ENCODE measurements around the gene NCOA1. TPM values are rescaled to one million over a fixed set of nuclear protein-coding genes. Genes with fewer than 3 reads are reported as not detected.
A peak's percentile ranks its signal among the peaks of the same experiment; 100 is the strongest.

Gene NCOA1
- total RNA-seq, 1 experiment from 2014 or later: 27.5 TPM

GRCh38 chr2:24451805-24452501, 39.1 kb upstream of the NCOA1 start:
- Histone ChIP-seq H3K27ac (ENCODE audit: low read depth, low read length, poor library complexity, severe bottlenecking) (no peak overlapping the region), H3K36me3 (ENCODE audit: insufficient read depth, low read length, poor library complexity, severe bottlenecking) (no peaks in the 10 kb centered on the region), H3K4me3 (ENCODE audit: low read depth, low read length, poor library complexity, severe bottlenecking) (no peak overlapping the region), H3K4me1 (ENCODE audit: insufficient read depth, low read length, poor library complexity, severe bottlenecking) (peaks cover 22% of the 10 kb centered on the region), H3K27me3 (replicated peaks; ENCODE audit: insufficient read depth, low read depth, low read length, poor library complexity) (no peaks in the 10 kb centered on the region), H3K9me3 (ENCODE audit: low read depth, low read length, poor library complexity, severe bottlenecking) (peaks cover 9% of the 10 kb centered on the region)
- TF ChIP-seq EZH2 (IDR thresholded peaks at IDR 0.05; ENCODE audit: borderline replicate concordance, low read depth, low read length, poor library complexity, severe bottlenecking) (no peak), CTCF (conservative IDR thresholded peaks at IDR 0.05; ENCODE audit: low read depth, low read length) (no peak)
- BruUV-seq (replicated peaks): no TSS peak
- DNase-seq (ENCODE audit: low spot score): no peak
- CTCF ChIA-PET: no interaction called here
- intact Hi-C loops (cut with micrococcal nuclease; ENCODE audit: unreplicated experiment): no loop called here
- POLR2A ChIA-PET (ENCODE audit: low non-redundant PET): no interaction called here

DNA sequence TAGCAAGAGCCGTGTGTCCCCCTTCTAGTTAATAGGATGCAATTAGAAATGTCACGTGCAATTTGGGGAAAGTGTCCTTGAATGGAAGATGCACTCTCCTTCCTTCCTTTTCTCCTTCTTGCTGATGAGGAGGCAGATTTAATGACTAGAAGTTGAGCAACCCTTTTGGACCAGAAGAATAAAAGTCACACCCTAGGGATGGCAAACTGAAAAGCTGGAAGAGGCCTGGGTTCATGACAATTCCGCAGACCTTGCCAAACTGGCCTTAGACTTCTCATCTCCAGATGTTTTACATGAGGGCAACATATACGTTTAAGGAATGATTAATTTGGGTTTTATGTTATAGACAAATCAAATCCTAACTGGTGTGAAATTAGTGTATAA, 38.6 kb upstream of the NCOA1 start:
- TF ChIP-seq CTCF (conservative IDR thresholded peaks at IDR 0.05; ENCODE audit: low read depth, low read length) (no peak), EZH2 (IDR thresholded peaks at IDR 0.05; ENCODE audit: borderline replicate concordance, low read depth, low read length, poor library complexity, severe bottlenecking) (no peak)
- Histone ChIP-seq H3K27ac (ENCODE audit: low read depth, low read length, poor library complexity, severe bottlenecking) (no peak overlapping the region), H3K9me3 (ENCODE audit: low read depth, low read length, poor library complexity, severe bottlenecking) (peaks cover 9% of the 10 kb centered on the region), H3K27me3 (replicated peaks; ENCODE audit: insufficient read depth, low read depth, low read length, poor library complexity) (no peaks in the 10 kb centered on the region), H3K36me3 (ENCODE audit: insufficient read depth, low read length, poor library complexity, severe bottlenecking) (no peaks in the 10 kb centered on the region), H3K4me1 (ENCODE audit: insufficient read depth, low read length, poor library complexity, severe bottlenecking) (peaks cover 22% of the 10 kb centered on the region), H3K4me3 (ENCODE audit: low read depth, low read length, poor library complexity, severe bottlenecking) (no peak overlapping the region)
- BruUV-seq (replicated peaks): no TSS peak
- ChIA-PET POLR2A (ENCODE audit: low non-redundant PET) (no interaction called here), CTCF (no interaction called here)
- intact Hi-C loops (cut with micrococcal nuclease; ENCODE audit: unreplicated experiment): no loop called here
- DNase-seq (ENCODE audit: low spot score): no peak

DNA sequence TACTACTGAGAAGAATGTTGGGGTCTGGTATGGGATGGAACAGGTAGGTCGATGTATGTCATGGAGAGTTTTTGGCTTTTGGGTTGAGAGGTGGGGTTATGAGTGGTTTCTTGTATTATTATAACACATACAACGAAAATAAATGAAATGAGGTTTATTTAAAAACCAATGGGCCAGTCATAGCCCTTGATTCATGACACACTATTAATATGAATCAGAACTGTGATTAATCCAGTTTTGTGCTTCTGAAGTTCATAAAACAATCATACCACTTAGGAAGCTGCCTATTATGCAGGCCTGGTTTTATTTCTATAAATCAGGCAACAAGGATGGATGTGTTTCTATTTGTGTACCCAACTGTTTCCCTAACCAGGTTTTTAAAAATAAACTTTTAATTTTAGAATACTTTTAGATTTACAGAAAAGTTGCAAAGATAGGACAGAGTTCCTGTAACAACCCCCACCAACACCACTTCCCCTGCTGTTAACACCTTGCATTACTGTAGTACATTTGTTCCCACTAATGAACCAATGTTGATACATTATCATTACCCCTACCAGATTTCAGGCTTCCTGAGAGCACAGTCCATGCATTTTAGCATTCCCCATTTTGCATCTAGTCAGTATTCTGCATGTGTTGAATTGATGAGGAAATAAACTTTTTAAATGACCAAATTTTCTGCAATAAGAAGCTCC, 37.5 kb upstream of the NCOA1 start:
- no TSS peak for BruUV-seq (replicated peaks)
- no peak overlapping the region for H3K27ac ChIP-seq (ENCODE audit: low read depth, low read length, poor library complexity, severe bottlenecking)
- intact Hi-C loops (cut with micrococcal nuclease; ENCODE audit: unreplicated experiment): no loop called here
- H3K27me3 ChIP-seq (replicated peaks; ENCODE audit: insufficient read depth, low read depth, low read length, poor library complexity): no peaks in the 10 kb centered on the region
- H3K9me3 ChIP-seq (ENCODE audit: low read depth, low read length, poor library complexity, severe bottlenecking): peaks cover 9% of the 10 kb centered on the region
- H3K4me3 ChIP-seq (ENCODE audit: low read depth, low read length, poor library complexity, severe bottlenecking): peak overlapping the region; percentile 33
- no peak for DNase-seq (ENCODE audit: low spot score)
- CTCF ChIA-PET: interaction anchor here (0.6 kb wide), 1 partner anchor 35 kb away, joined by 6 read pairs; no protein-coding TSS in a partner anchor
- POLR2A ChIA-PET (ENCODE audit: low non-redundant PET): no interaction called here
- H3K4me1 ChIP-seq (ENCODE audit: insufficient read depth, low read length, poor library complexity, severe bottlenecking): peaks cover 22% of the 10 kb centered on the region
- TF ChIP-seq EZH2 (IDR thresholded peaks at IDR 0.05; ENCODE audit: borderline replicate concordance, low read depth, low read length, poor library complexity, severe bottlenecking): no peak
- TF ChIP-seq CTCF (conservative IDR thresholded peaks at IDR 0.05; ENCODE audit: low read depth, low read length): no peak
- H3K36me3 ChIP-seq (ENCODE audit: insufficient read depth, low read length, poor library complexity, severe bottlenecking): no peaks in the 10 kb centered on the region

All from A673 (cell line).